GM21390 (cell line): Measurements from ENCODE around the gene IQGAP2.

Source experiments
- ATAC-seq: cut with Tn5 transposase; IDR thresholded peaks from one replicate; pipeline ENCODE4 v1.9.1; 2021; ENCODE audit not compliant: unreplicated experiment

The IQGAP2 gene

GRCh38 chr5:76383126-76383832 lies 19.8 kb upstream of the IQGAP2 start:
- ATAC-seq, result no peak

- ATAC-seq, result no peak
These were observed 18.9 kb upstream of the IQGAP2 start for GRCh38 chr5:76384189-76384588.

GRCh38 chr5:76384705-76385104 lies 18.4 kb upstream of the IQGAP2 start:
- ATAC-seq, result no peak

- no peak for ATAC-seq
These were observed 17.5 kb upstream of the IQGAP2 start for GRCh38 chr5:76385540-76385939.

- ATAC-seq, result no peak
These were observed 16.7 kb upstream of the IQGAP2 start for GRCh38 chr5:76386360-76386759.

GRCh38 chr5:76388236-76388635 lies 14.8 kb upstream of the IQGAP2 start:
- ATAC-seq, result no peak

GRCh38 chr5:76388791-76389512 lies 14.1 kb upstream of the IQGAP2 start:
- no peak for ATAC-seq

- ATAC-seq, result no peak
These were observed 13.5 kb upstream of the IQGAP2 start for GRCh38 chr5:76389513-76390154.

GRCh38 chr5:76391014-76391413 lies 12.1 kb upstream of the IQGAP2 start:
- ATAC-seq, result no peak

- ATAC-seq, result no peak
These were observed 9.9 kb upstream of the IQGAP2 start for GRCh38 chr5:76393035-76393680.

GRCh38 chr5:76397200-76397599 lies 5.9 kb upstream of the IQGAP2 start:
- ATAC-seq, result no peak

- ATAC-seq, result no peak
These were observed 3.8 kb upstream of the IQGAP2 start for GRCh38 chr5:76399268-76399667.

- no peak for ATAC-seq
These were observed 2.6 kb upstream of the IQGAP2 start for GRCh38 chr5:76400466-76400865.

GRCh38 chr5:76401801-76402250 lies 1.3 kb upstream of the IQGAP2 start:
- ATAC-seq, result no peak

- peak; percentile 35 for ATAC-seq
These were observed 717 bp upstream of the IQGAP2 start for GRCh38 chr5:76402251-76402885.

- no peak for ATAC-seq
These were observed 709 bp downstream of the IQGAP2 start for GRCh38 chr5:76403766-76404222.

GRCh38 chr5:76404223-76405211 lies 1.4 kb downstream of the IQGAP2 start:
- ATAC-seq, result no peak

GRCh38 chr5:76406014-76406413 lies 2.9 kb downstream of the IQGAP2 start:
- no peak for ATAC-seq

- no peak for ATAC-seq
These were observed 3.6 kb downstream of the IQGAP2 start for GRCh38 chr5:76406673-76407072.
